Glomerular endothelial cell (primary cell): ENCODE results near the gene PSMA4. TPM values are rescaled to one million over a fixed set of nuclear protein-coding genes. Genes with fewer than 3 reads are reported as not detected.
"Not testable (repeated sequence)": the region's sequence is repeated elsewhere in the genome, so short reads cannot be mapped to it uniquely, and the experiment has no call there.

Experiments
- DNase-seq: peaks from one replicate; pipeline ENCODE4 v3.0.0-alpha.2; 2011; ENCODE audit warnings: low read depth, low spot score; ENCODE audit errors: extremely low read depth
- total RNA-seq: library from RNA; depleted of rRNA; stranded (reverse); fragments of >200 nt; gene quantifications from 2 replicates; pipeline ENCODE4 v1.2.3, GENCODE V29; 2015

Gene PSMA4
- total RNA-seq: 241 and 269 TPM in 2 replicates

DNA sequence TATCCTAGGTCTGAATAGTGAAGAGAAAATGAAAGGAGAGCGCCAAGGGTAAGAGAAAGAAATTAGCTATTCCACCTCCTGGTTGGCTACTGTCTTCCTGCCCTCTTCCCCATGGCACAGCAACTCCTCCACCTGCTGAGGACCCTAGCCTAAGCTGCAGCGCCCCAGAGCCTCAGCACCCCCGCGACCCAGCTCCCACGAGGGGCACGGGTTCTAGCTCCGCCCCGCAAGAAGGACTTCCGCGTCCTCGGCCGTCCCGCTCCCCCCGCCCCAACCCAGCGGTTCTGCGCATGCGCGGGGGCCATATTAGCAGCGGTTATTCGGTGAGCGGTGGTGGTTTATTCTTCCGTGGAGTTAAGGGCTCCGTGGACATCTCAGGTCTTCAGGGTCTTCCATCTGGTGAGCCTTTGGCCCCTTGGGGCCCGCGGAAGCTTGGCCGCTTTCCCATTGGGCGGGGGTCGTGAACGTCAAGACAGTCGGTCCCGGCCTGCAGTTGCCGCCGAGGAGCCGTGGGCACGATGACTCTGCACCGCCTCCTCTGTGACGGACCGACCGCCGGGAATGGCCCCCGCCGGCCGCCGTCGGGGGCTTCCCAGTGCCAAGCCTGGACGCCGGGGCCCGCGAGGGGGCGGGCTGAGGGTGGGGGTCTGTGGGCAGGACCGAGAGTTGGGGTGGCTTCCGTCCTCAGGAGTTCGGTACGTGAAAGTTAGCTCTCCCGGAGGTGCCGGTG, at the start of gene PSMA4:
TSS of gene PSMA4 (plus strand) at position 304 of the 730 bp plus-strand sequence. CDS start 1,484 bp downstream, outside the sequence.
- DNase-seq: peak; percentile 56

GRCh38 chr15:78492872-78493271, 47.4 kb upstream of the PSMA4 start:
- no peak for DNase-seq

GRCh38 chr15:78501857-78502256, 38.4 kb upstream of the PSMA4 start:
- no peak for DNase-seq

GRCh38 chr15:78502641-78503040, 37.6 kb upstream of the PSMA4 start:
- no peak for DNase-seq

GRCh38 chr15:78506971-78507830, 33.0 kb upstream of the PSMA4 start, which contains the start of gene HYKK:
TSS of gene HYKK (plus strand) at chr15:78507577. CDS start at chr15:78513089, 5,512 bp downstream.
- peak; percentile 85 for DNase-seq

GRCh38 chr15:78507831-78508160, 32.4 kb upstream of the PSMA4 start:
- DNase-seq: no peak

DNA sequence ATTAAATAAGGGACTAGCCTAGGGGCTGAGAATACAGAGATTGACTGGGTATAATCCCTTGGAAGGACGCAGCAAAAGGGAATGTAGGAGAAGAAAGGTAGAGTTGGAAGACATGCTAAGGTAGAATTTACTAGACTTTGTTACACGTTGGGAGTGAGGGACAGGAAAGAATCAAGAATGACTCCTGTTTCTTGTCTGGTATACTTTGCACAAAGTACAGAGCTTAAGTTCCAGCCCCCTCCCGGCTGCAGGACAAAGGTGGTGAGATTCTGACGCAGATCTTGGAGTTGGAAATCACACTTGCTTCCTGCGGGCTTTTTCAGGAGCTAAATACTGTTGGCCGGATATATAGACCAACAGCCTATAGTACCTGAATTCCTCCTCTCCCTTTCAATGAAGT, 32.0 kb upstream of the PSMA4 start:
- no peak for DNase-seq

GRCh38 chr15:78509726-78510312, 30.4 kb upstream of the PSMA4 start:
- no peak for DNase-seq

GRCh38 chr15:78520035-78520434, 20.2 kb upstream of the PSMA4 start:
- DNase-seq: not testable (repeated sequence)

DNA sequence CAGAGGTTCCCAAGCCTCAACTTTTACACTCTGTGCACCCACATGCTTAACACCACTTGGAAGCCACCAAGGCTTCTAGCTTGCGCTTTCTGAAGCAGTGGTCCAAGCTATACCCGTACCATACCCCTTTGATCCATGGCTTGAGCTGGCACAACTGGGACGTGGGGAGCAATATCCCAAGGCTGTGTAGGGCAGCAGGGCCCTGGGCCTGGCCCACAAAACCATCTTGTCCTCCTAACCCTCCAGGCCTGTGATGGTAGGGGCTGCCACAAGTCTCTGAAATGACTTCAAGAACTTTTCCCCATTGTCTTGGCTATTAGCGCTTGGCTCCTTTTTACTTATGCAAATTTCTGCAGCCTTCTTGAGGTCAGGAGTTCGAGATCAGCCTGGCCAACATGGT, 16.0 kb upstream of the PSMA4 start:
- DNase-seq: no peak

DNA sequence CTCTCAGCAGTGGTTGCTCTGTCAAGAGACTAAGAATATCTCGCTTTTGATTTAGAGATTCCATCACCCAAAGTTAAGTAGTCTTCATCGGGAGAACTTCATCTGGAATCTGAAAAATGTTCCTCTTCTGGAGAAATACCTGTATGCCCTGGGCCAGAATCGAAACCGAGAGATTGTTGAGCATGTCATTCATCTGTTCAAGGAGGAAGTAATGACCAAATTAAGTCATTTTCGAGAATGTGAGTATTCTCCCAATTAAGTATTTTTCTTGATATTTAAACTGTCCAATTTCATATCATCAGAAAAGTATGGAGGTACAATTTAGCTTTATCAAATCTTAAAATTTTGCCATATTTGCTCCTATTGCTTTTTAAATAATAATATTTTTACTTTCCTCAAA, 12.9 kb upstream of the PSMA4 start:
- no peak for DNase-seq

- DNase-seq: no peak
Observed at GRCh38 chr15:78533331-78533730, 6.9 kb upstream of the PSMA4 start.

DNA sequence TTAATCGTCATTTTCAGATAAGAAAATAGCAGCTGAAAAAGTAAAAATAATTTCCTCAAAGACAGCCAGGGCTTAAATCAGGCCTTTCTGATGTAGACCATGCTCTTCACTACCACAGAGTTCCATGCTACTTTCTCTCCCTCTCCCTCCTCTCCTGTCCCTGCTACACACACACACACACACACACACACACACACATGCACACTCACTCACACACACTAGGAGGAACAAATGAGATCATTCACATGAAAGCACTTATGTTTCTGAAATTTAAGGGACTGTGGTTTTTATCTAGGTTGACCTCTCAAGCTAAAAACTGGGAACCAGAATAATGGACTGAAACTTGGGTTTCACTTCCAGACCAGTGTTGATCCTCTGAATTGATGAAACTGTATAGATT, 4.1 kb upstream of the PSMA4 start:
- no peak for DNase-seq

DNA sequence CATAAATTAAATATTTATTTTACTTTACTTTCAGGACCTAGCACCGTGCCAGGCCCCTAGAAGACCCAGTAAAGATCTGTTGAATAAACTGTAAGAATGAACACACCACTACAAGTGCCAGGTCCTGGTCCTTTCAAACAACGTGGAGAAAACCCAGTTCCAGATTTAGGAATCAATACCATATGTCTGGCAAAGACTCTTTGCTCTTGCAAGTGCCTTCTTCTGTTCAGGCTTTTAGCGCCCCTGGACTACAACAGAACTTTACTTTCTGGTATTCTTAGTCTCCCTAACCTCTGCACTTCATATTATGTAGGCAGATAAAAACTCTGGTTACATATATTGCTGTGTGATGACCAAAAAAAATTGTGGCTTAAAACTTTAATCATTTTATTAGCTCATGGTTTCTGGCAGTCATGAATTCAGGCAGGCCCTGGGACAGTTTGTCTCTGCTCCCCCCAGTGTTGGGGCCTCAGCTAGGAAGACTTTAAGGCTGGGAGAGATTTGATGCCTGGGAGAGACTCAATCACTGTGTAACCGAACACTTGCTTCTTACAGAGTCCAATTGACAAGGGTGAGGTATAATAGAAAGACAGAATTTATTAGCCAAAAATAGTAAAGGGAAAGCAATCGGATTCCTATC, 2.9 kb upstream of the PSMA4 start:
- DNase-seq: no peak

DNA sequence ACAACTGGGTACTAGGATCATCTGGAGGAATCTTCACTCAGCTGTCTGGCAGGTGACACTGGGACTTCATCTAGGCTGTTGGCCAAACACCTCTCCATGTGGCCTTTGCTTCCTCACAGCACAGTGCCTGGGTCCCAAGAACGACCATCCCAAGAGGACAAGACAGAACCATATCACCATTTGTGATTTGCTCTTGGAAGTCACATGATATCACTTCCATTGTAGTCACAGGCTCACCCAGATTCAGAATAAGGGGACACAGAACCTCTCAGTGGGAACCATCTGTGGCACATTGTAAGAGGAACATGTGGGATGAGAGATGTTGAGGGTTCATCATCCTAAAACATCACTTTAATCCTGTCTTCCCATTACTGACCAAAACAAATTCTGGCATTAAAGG, 1.9 kb upstream of the PSMA4 start:
- no peak for DNase-seq

DNA sequence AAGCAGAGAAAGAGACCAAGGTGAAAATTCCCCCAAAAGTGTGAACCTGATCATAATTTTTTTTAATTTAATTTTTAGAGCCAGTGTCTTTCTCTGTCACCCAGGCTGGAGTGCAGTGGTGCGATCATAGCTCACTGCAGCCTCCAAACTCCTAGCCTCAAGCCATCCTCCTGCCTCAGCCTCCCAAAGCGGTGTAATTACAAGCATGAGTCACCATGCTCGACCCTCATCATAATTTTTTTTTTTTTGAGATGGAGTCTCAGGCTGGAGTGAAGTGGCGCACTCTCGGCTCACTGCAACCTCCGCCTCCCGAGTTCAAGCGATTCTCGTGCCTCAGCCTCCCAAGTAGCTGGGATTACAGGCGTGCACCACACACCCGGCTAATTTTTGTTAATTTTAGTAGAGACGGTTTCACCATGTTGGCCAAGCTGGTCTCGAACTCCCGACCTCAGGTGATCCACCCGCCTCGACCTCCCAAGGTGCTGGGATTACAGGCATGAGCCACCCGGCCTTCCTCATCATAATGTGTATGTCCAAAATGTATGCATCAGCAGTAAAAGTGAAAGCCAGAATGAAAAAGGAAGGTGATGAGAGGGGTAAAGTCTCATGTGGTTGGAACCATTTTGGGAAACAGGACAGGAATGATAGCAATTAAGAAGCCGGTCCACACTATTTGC, 642 bp upstream of the PSMA4 start:
- DNase-seq: not testable (repeated sequence)

GRCh38 chr15:78540871-78541743, 863 bp downstream of the PSMA4 start:
- no peak for DNase-seq

DNA sequence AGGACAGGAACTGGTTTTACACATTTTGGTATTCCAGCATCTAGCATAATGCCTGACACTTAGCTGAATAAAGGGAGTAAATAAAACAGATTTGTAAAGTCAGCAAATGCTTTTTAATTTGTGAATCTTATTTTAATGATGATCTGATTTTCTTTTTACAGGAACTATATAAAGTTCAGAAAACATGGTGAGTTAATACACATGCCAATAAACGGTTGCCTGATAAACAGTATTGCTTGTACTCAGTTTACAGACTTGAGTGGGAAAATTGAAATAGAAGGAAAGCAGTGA, 1.4 kb downstream of the PSMA4 start:
- DNase-seq: no peak

GRCh38 chr15:78542647-78543046, 2.4 kb downstream of the PSMA4 start:
- no peak for DNase-seq

DNA sequence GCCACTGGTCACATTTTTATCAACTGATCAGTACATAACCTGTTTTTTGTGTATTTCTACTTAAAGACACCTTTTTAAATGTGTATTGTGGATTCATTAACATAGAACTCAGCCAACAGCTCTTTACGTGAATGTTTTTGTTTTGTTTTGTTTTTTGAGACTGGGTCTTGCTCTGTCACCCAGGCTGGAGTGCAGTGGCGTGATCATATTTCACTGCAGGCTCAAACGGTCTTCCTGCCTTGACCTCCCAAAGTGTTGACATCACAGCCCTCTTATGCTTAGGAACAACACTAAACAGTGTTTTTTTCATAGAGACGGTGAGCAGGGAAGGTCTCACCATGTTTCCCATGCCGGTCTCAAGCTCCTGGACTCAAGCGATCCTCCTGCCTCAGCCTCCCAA, 9.9 kb downstream of the PSMA4 start:
- no peak for DNase-seq
